Measurements from ENCODE around the gene PPP6R2. TPM values are rescaled to one million over a fixed set of nuclear protein-coding genes. Genes with fewer than 3 reads are reported as not detected.
A peak's percentile ranks its signal among the peaks of the same experiment; 100 is the strongest.

PPP6R2 gene
- total RNA-seq, 1 donor from 2014 or later = 55.9 TPM

DNA sequence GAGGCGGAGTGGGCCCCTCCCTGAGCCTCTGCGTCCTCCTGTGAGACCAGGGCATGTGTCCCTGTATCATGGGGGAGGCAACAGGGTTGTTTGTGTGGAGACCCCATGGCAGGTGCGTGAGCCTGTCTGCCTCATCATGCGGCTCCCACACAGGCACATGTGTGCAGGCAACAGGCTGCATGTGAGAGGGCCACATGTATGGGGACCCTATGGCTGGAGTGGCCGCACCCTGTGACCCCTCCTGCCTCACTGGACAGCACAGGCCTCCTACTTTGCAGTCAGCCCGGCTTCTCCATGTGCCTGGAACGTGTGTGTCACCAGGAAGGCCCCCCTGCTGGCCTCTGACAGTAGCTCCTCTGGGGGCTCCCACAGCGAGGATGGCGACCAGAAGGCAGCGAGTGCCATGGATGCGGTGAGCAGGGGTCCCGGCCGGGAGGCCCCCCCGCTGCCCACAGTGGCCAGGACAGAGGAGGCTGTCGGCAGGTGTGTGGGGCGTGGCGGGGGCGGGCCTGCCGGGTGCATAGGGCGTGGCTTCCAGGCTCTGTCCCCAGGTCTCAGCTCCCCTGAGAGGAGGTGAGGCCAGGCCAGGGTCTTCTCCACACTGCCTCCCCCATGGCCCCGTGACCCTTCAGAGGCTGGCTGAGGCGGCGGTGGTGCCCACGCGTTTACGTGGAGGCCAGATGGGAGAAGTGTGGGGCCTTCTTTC is 97.6 kb downstream of the PPP6R2 start:
- H3K36me3 Mint-ChIP-seq (ENCODE audit: low read depth) = peaks cover 3% of the 10 kb centered on the region
- no peak for DNase-seq (ENCODE audit: low read depth, low spot score)
- no peaks in the 10 kb centered on the region for H3K4me1 Mint-ChIP-seq
- H3K9me3 Mint-ChIP-seq = no peaks in the 10 kb centered on the region
- no peak overlapping the region for H3K27ac Mint-ChIP-seq (ENCODE audit: unreplicated experiment)
- TF ChIP-seq, protein P1, sequence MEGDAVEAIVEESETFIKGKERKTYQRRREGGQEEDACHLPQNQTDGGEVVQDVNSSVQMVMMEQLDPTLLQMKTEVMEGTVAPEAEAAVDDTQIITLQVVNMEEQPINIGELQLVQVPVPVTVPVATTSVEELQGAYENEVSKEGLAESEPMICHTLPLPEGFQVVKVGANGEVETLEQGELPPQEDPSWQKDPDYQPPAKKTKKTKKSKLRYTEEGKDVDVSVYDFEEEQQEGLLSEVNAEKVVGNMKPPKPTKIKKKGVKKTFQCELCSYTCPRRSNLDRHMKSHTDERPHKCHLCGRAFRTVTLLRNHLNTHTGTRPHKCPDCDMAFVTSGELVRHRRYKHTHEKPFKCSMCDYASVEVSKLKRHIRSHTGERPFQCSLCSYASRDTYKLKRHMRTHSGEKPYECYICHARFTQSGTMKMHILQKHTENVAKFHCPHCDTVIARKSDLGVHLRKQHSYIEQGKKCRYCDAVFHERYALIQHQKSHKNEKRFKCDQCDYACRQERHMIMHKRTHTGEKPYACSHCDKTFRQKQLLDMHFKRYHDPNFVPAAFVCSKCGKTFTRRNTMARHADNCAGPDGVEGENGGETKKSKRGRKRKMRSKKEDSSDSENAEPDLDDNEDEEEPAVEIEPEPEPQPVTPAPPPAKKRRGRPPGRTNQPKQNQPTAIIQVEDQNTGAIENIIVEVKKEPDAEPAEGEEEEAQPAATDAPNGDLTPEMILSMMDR (conservative IDR thresholded peaks at IDR 0.05) = no peak
- no peak overlapping the region for H3K4me3 Mint-ChIP-seq
- H3K27me3 Mint-ChIP-seq (ENCODE audit: low read depth) = peaks cover 5% of the 10 kb centered on the region

DNA sequence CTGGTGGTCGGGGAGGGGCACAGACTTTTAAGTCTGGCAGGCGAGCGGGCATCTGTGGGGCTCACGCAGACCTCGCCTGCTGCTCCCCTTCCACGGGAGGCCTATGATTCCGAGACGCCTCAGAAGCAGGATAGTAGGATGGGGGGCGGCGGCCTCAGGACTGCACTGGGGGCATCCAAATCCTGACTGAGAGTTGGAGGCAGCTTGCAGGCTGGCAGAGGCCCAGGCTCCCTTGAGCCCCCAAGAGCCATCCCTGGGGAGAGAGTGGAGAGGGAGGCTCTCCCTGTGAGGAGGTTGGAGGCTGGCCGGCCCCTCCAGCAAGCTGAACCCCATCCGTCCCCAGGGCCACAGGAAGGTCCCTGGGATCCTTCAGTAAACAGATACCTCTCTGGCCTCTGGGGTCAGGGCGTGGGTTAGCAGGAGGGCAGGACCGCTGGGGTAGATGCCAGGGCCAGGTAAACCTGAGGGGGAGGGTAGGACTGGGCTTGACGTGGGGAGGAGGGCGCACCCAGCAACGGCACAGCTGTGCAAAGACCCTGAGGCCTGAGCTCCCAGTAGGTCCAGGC is 98.4 kb downstream of the PPP6R2 start:
- peaks cover 5% of the 10 kb centered on the region for H3K27me3 Mint-ChIP-seq (ENCODE audit: low read depth)
- H3K27ac Mint-ChIP-seq (ENCODE audit: unreplicated experiment) = peak overlapping the region; percentile 57
- peak overlapping the region; percentile 38 for H3K4me3 Mint-ChIP-seq
- H3K9me3 Mint-ChIP-seq = no peaks in the 10 kb centered on the region
- H3K4me1 Mint-ChIP-seq = no peaks in the 10 kb centered on the region
- no peak for DNase-seq (ENCODE audit: low read depth, low spot score)
- TF ChIP-seq, protein P1 (conservative IDR thresholded peaks at IDR 0.05) = no peak
- peaks cover 3% of the 10 kb centered on the region for H3K36me3 Mint-ChIP-seq (ENCODE audit: low read depth)

DNA sequence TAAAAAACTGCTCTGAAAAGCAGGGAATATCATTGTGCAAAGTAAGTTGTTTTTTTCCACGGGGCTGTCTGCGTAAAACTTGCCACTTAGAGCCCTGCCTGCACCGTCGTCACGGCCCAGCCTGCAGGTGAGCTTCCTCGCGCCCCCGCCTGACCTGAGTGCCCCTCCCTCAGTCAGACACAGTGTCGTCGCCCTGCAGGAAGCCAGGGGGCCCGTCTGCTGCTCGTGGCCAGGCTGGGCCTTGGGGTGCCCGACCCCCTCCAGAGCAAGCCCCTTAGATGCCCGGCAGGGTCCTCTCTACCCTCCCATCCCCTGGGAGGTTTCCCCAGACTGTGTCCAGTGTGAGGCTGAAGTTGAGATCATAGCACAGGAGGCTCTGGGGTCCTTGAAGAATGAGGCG is 100.1 kb downstream of the PPP6R2 start:
- Mint-ChIP-seq H3K27me3 (ENCODE audit: low read depth) (peaks cover 5% of the 10 kb centered on the region), H3K4me3 (peak overlapping the region; percentile 73), H3K4me1 (no peaks in the 10 kb centered on the region), H3K36me3 (ENCODE audit: low read depth) (peaks cover 3% of the 10 kb centered on the region), H3K9me3 (no peaks in the 10 kb centered on the region), H3K27ac (ENCODE audit: unreplicated experiment) (no peak overlapping the region)
- DNase-seq (ENCODE audit: low read depth, low spot score) = no peak
- TF ChIP-seq, protein P1 (conservative IDR thresholded peaks at IDR 0.05) = no peak

DNA sequence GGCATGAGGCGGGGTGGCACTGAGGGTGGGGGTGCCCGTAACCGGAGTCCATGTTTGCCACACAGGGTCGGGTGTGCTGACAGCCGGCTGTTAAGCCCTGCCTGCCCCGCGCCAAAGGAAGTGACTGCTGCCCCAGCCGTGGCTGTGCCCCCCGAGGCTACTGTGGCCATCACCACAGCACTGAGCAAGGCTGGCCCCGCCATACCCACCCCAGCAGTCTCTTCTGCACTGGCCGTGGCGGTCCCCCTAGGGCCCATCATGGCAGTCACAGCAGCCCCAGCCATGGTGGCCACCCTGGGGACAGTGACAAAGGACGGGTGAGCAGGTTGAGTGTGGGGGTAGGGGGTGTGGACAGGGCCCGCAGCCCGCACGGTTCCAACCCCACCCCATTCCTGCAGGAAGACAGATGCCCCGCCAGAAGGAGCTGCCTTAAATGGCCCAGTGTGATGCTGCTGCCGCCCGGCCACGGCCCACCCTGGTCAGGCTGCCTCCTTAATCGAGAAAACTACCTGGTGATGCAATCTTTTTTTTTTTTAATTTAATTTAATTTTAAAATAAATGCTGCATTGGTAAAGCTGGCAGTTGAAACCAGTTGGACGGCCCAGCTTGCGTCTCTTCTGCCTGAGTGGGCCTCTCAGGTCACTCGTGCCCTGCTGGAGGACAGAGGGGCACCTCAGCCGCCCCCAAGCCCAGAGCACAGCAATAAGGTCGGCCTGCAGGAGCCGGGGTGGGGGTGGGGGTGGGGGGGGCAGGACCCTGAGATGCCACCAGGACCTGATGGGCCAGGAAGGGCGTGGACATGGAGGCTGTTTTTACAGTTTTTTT is 100.9 kb downstream of the PPP6R2 start:
- H3K27ac Mint-ChIP-seq (ENCODE audit: unreplicated experiment) = no peak overlapping the region

DNA sequence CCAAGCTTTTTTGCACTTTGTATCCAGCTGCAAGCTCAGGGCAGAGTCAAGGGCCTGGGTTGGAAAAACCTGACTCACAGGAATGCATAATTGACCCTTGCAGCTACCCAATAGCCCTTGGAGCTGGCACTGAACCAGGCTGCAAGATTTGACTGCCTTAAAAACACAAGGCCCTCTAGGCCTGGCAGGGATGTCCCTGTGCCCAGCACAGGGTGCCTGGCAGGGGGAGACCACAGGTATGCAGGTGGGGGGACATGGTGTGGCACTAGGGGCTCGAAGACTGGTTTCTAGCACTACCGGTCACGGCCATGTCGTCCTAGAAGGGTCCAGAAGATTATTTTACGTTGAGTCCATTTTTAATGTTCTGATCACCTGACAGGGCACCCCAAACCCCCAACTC is 101.5 kb downstream of the PPP6R2 start:
- peaks cover 9% of the 10 kb centered on the region for H3K36me3 Mint-ChIP-seq (ENCODE audit: low read depth)
- no peaks in the 10 kb centered on the region for H3K9me3 Mint-ChIP-seq
- peak overlapping the region; percentile 47 for H3K4me3 Mint-ChIP-seq
- no peak for DNase-seq (ENCODE audit: low read depth, low spot score)
- peaks cover 3% of the 10 kb centered on the region for H3K4me1 Mint-ChIP-seq
- peaks cover 8% of the 10 kb centered on the region for H3K27me3 Mint-ChIP-seq (ENCODE audit: low read depth)
- TF ChIP-seq, protein P1 (conservative IDR thresholded peaks at IDR 0.05) = no peak
- no peak overlapping the region for H3K27ac Mint-ChIP-seq (ENCODE audit: unreplicated experiment)

More for the DNA sequence above, 100.9 kb downstream of the PPP6R2 start:
- H3K4me3 Mint-ChIP-seq = peak overlapping the region; percentile 73
- peaks cover 8% of the 10 kb centered on the region for H3K27me3 Mint-ChIP-seq (ENCODE audit: low read depth)
- H3K9me3 Mint-ChIP-seq = no peaks in the 10 kb centered on the region
- peaks cover 6% of the 10 kb centered on the region for H3K36me3 Mint-ChIP-seq (ENCODE audit: low read depth)
- TF ChIP-seq, protein P1 (conservative IDR thresholded peaks at IDR 0.05) = no peak
- H3K4me1 Mint-ChIP-seq = no peaks in the 10 kb centered on the region
- no peak for DNase-seq (ENCODE audit: low read depth, low spot score)

Data from neural crest cell (in vitro differentiated cells).